ENCODE data around the gene GPX1. TPM values are rescaled to one million over a fixed set of nuclear protein-coding genes. Genes with fewer than 3 reads are reported as not detected.

GPX1 gene
- total and polyA plus RNA-seq, 2 donors (not counting 1 experiment from before 2014, with no cell fraction given) = 79.5 to 180 TPM

GRCh38 chr3:49351521-49352011 lies 6.6 kb downstream of the GPX1 start:
- H3K4me3 ChIP-seq (ENCODE audit: control extremely low read depth in 1 of 5, extremely low read depth in 1 of 5, insufficient read depth in 1 of 5, low read depth in 2 of 5, low read length in 4 of 5) = no peak overlapping the region
- WGBS (ENCODE audit: insufficient coverage) = no CpG with 5 or more reads among the region's 1 CpG
- ATAC-seq (ENCODE audit: low read depth) = peak; percentile 45
- DNase-seq = no peak
- H3K27me3 ChIP-seq (replicated peaks in 1 of 4; ENCODE audit: control extremely low read depth in 1 of 4, control insufficient read depth in 3 of 4, insufficient read depth in 4 of 4, low read length in 3 of 4) = no peaks in the 10 kb centered on the region
- TF ChIP-seq EZH2 (IDR thresholded peaks at IDR 0.05; ENCODE audit: borderline replicate concordance, insufficient read depth, low read depth, low read length, poor library complexity, severe bottlenecking) (no peak), CTCF (IDR thresholded peaks at IDR 0.05) (no peak)
- no peaks in the 10 kb centered on the region for H4K20me1 ChIP-seq (ENCODE audit: control insufficient read depth, insufficient read depth, low read length, poor library complexity, severe bottlenecking)
- peak overlapping the region; percentile 75 for H3K27ac Mint-ChIP-seq
- H3K9me3 Mint-ChIP-seq (ENCODE audit: insufficient read depth) = no peaks in the 10 kb centered on the region
- peak overlapping the region; percentile 28 for H3K4me3 Mint-ChIP-seq
- ChIA-PET POLR2A (interaction anchor here (0.7 to 1.3 kb wide), 4 partner anchors 12 to 322 kb away, joined by 3 to 5 read pairs (median 4); partner anchors contain the start of gene USP4), CTCF (interaction anchor here (1.0 to 4.6 kb wide), 3 partner anchors 12 to 98 kb away, joined by 3 to 24 read pairs (median 3); partner anchors contain the start of gene USP4)
- H3K36me3 ChIP-seq (replicated peaks in 1 of 2; ENCODE audit: control extremely low read depth in 1 of 2, control insufficient read depth in 1 of 2, extremely low read depth in 1 of 2, insufficient read depth in 2 of 2, low read length in 1 of 2) = peaks cover 0 to 15% of the 10 kb centered on the region in 2 experiments
- no peaks in the 10 kb centered on the region for H3K9me3 ChIP-seq (ENCODE audit: control extremely low read depth in 1 of 3, control insufficient read depth in 2 of 3, insufficient read depth in 1 of 3, low read length in 2 of 3)
- no peak overlapping the region for H3K9ac ChIP-seq (ENCODE audit: low read length)
- no peak overlapping the region for H3K27ac ChIP-seq (ENCODE audit: low read length in 2 of 2)
- H3K27me3 Mint-ChIP-seq = no peaks in the 10 kb centered on the region
- peaks cover 52% of the 10 kb centered on the region for H3K79me2 ChIP-seq (ENCODE audit: control insufficient read depth, insufficient read depth, low read length)
- peaks cover 48% of the 10 kb centered on the region for H3K4me1 Mint-ChIP-seq
- peak overlapping the region; percentile 51 for H3K4me2 ChIP-seq (replicated peaks; ENCODE audit: low read depth, low read length, poor library complexity, severe bottlenecking)
- H3K4me1 ChIP-seq (ENCODE audit: control insufficient read depth in 2 of 2, insufficient read depth in 2 of 2, low read length in 2 of 2) = peaks cover 38 to 51% of the 10 kb centered on the region in 2 donors
- intact Hi-C loops (cut with micrococcal nuclease) = no loop called here
- H2AFZ ChIP-seq (ENCODE audit: insufficient read depth, low read depth, low read length, poor library complexity, severe bottlenecking) = no peak overlapping the region

GRCh38 chr3:49349348-49350114 lies 8.6 kb downstream of the GPX1 start:
- no peaks in the 10 kb centered on the region for H4K20me1 ChIP-seq (ENCODE audit: control insufficient read depth, insufficient read depth, low read length, poor library complexity, severe bottlenecking)
- H3K9me3 Mint-ChIP-seq (ENCODE audit: insufficient read depth) = no peaks in the 10 kb centered on the region
- CTCF ChIA-PET = interaction anchor here (1.0 to 4.6 kb wide), 2 partner anchors 9 to 100 kb away, joined by 3 to 24 read pairs; partner anchors contain the start of gene USP4
- intact Hi-C loops (cut with micrococcal nuclease) = loop anchor here (10.0 kb wide), 1 partner anchor 885 kb away; the partner anchor contains the start of gene GNAI2
- no peaks in the 10 kb centered on the region for H3K36me3 ChIP-seq (replicated peaks in 1 of 2; ENCODE audit: control extremely low read depth in 1 of 2, control insufficient read depth in 1 of 2, extremely low read depth in 1 of 2, insufficient read depth in 2 of 2, low read length in 1 of 2)
- TF ChIP-seq CTCF (IDR thresholded peaks at IDR 0.05) = no peak
- TF ChIP-seq EZH2 (IDR thresholded peaks at IDR 0.05; ENCODE audit: borderline replicate concordance, insufficient read depth, low read depth, low read length, poor library complexity, severe bottlenecking) = no peak
- ATAC-seq (ENCODE audit: low read depth) (no peak), DNase-seq (no peak)
- peak overlapping the region; percentile 50 for H3K27ac Mint-ChIP-seq
- no peak overlapping the region for H3K27ac ChIP-seq (ENCODE audit: low read length in 2 of 2)
- H3K79me2 ChIP-seq (ENCODE audit: control insufficient read depth, insufficient read depth, low read length) = peaks cover 31% of the 10 kb centered on the region
- no peak overlapping the region for H3K4me3 ChIP-seq (ENCODE audit: control extremely low read depth in 1 of 5, extremely low read depth in 1 of 5, insufficient read depth in 1 of 5, low read depth in 2 of 5, low read length in 4 of 5)
- peaks cover 50% of the 10 kb centered on the region for H3K4me1 Mint-ChIP-seq
- WGBS (ENCODE audit: insufficient coverage) = 92% methylated on average over 2 of the region's 3 CpGs
- no peak overlapping the region for H3K4me2 ChIP-seq (replicated peaks; ENCODE audit: low read depth, low read length, poor library complexity, severe bottlenecking)
- no peak overlapping the region for H3K9ac ChIP-seq (ENCODE audit: low read length)
- no peaks in the 10 kb centered on the region for H3K9me3 ChIP-seq (ENCODE audit: control extremely low read depth in 1 of 3, control insufficient read depth in 2 of 3, insufficient read depth in 1 of 3, low read length in 2 of 3)
- peaks cover 46 to 53% of the 10 kb centered on the region in 2 donors for H3K4me1 ChIP-seq (ENCODE audit: control insufficient read depth in 2 of 2, insufficient read depth in 2 of 2, low read length in 2 of 2)
- POLR2A ChIA-PET = no interaction called here
- H3K4me3 Mint-ChIP-seq = no peak overlapping the region
- no peaks in the 10 kb centered on the region for H3K27me3 ChIP-seq (replicated peaks in 1 of 4; ENCODE audit: control extremely low read depth in 1 of 4, control insufficient read depth in 3 of 4, insufficient read depth in 4 of 4, low read length in 3 of 4)
- H2AFZ ChIP-seq (ENCODE audit: insufficient read depth, low read depth, low read length, poor library complexity, severe bottlenecking) = no peak overlapping the region
- H3K27me3 Mint-ChIP-seq = no peaks in the 10 kb centered on the region
